GM23338 (cell line): ENCODE data around the gene TRPM1. TPM values are rescaled to one million over a fixed set of nuclear protein-coding genes. Genes with fewer than 3 reads are reported as not detected.
A peak's percentile ranks its signal among the peaks of the same experiment; 100 is the strongest.

Source experiments
- ATAC-seq: fragments of 200-7000 bp; cut with Tn5 transposase; 3 replicates; pipeline ENCODE4 v1.9.1; 2020
- DNase-seq: peaks from one replicate; pipeline ENCODE4 v3.0.0-alpha.2; 2015; ENCODE audit warnings: low spot score
- H2AFZ ChIP-seq: fragments of 200-600 bp; sonication (generic); 2 replicates; pipeline ENCODE4 v1.8.0; 2016; ENCODE audit warnings: antibody characterized with exemption, mild to moderate bottlenecking, moderate library complexity
- H3F3A ChIP-seq: fragments of 200-600 bp; sonication (generic); replicated peaks from 2 replicates; pipeline ENCODE4 v1.8.0; 2017; ENCODE audit warnings: antibody characterized with exemption, mixed run types, low read depth
- H3K27ac ChIP-seq: fragments of 200-600 bp; sonication (generic); 2 replicates; pipeline ENCODE4 v1.6.1; 2016; ENCODE audit warnings: low read depth
- H3K27me3 ChIP-seq: fragments of 200-600 bp; sonication (generic); 2 replicates; pipeline ENCODE4 v1.8.0; 2016; ENCODE audit warnings: mild to moderate bottlenecking, mixed run types, moderate library complexity; ENCODE audit not compliant: insufficient read depth
- H3K36me3 ChIP-seq: fragments of 200-600 bp; sonication (generic); 2 replicates; pipeline ENCODE4 v1.8.0; 2016; ENCODE audit warnings: mild to moderate bottlenecking; ENCODE audit not compliant: insufficient read depth
- H3K4me1 ChIP-seq: fragments of 200-600 bp; sonication (generic); 2 replicates; pipeline ENCODE4 v1.8.0; 2016; ENCODE audit warnings: mild to moderate bottlenecking, moderate library complexity; ENCODE audit not compliant: insufficient read depth
- H3K4me2 ChIP-seq: fragments of 200-600 bp; sonication (generic); 2 replicates; pipeline ENCODE4 v1.7.1; 2017; ENCODE audit warnings: mixed run types
- H3K4me3 ChIP-seq: fragments of 200-600 bp; sonication (generic); 2 replicates; pipeline ENCODE4 v1.6.1; 2016; ENCODE audit warnings: mixed run types
- H3K79me2 ChIP-seq: fragments of 200-600 bp; sonication (generic); replicated peaks from 2 replicates; pipeline ENCODE4 v1.8.0; 2017; ENCODE audit warnings: mild to moderate bottlenecking; ENCODE audit not compliant: insufficient read depth
- H3K9me2 ChIP-seq: fragments of 200-600 bp; sonication (generic); 2 replicates; pipeline ENCODE4 v1.8.0; 2017; ENCODE audit not compliant: insufficient read depth
- H4K20me1 ChIP-seq: fragments of 200-600 bp; sonication (generic); replicated peaks from 2 replicates; pipeline ENCODE4 v1.8.0; 2017; ENCODE audit warnings: mild to moderate bottlenecking; ENCODE audit not compliant: insufficient read depth
- H3K27ac Mint-ChIP-seq: 2 replicates; pipeline ENCODE4 v1.8.0; 2020; ENCODE audit warnings: inconsistent platforms, mild to moderate bottlenecking, moderate library complexity, mixed read lengths
- H3K27me3 Mint-ChIP-seq: 3 replicates; pipeline ENCODE4 v1.8.0; 2022; ENCODE audit warnings: low read depth, mild to moderate bottlenecking, moderate library complexity, mixed read lengths, inconsistent platforms; ENCODE audit not compliant: insufficient read depth, poor library complexity
- H3K36me3 Mint-ChIP-seq: 3 replicates; pipeline ENCODE4 v1.8.0; 2021; ENCODE audit warnings: low read depth, mild to moderate bottlenecking, inconsistent platforms, moderate library complexity, mixed read lengths
- H3K4me1 Mint-ChIP-seq: 3 replicates; pipeline ENCODE4 v1.8.0; 2020; ENCODE audit warnings: mild to moderate bottlenecking, inconsistent platforms, mixed read lengths
- H3K4me3 Mint-ChIP-seq: 3 replicates; pipeline ENCODE4 v1.8.0; 2021; ENCODE audit warnings: moderate library complexity, mild to moderate bottlenecking, inconsistent platforms, mixed read lengths
- H3K9me3 Mint-ChIP-seq: 3 replicates; pipeline ENCODE4 v1.8.0; 2020; ENCODE audit warnings: moderate library complexity, mild to moderate bottlenecking, inconsistent platforms, mixed read lengths
- CREB1 ChIP-seq: fragments of 250-450 bp; sonication (Bioruptor Pico); IDR thresholded peaks from 2 replicates; pipeline ENCODE4 v1.5.0; 2020; ENCODE audit warnings: low read depth, mild to moderate bottlenecking, moderate library complexity
- CTCF ChIP-seq, 2 experiments: fragments of 200-600 bp in 1 of 2; sonication (generic) in 1 of 2; conservative IDR thresholded peaks; 2 replicates each; pipeline versions ENCODE4 v1.5.1 to v1.6.1; 2016 to 2017; ENCODE audit warnings: antibody characterized with exemption in 2 of 2, low read depth in 2 of 2, mild to moderate bottlenecking in 2 of 2, moderate library complexity in 1 of 2
- EZH2 ChIP-seq: fragments of 200-600 bp; sonication (generic); IDR thresholded peaks from one replicate; pipeline ENCODE4 v1.8.0; 2017; ENCODE audit warnings: antibody characterized with exemption, mild to moderate bottlenecking, low read depth; ENCODE audit not compliant: unreplicated experiment
- EZH2phosphoT487 ChIP-seq: fragments of 200-600 bp; sonication (generic); IDR thresholded peaks from one replicate; pipeline ENCODE4 v1.8.1; 2018; ENCODE audit warnings: antibody characterized with exemption; ENCODE audit not compliant: unreplicated experiment
- JUNB ChIP-seq: IDR thresholded peaks from one replicate; pipeline ENCODE4 v1.6.1; 2016; ENCODE audit warnings: antibody characterized with exemption; ENCODE audit not compliant: unreplicated experiment
- NANOG ChIP-seq: IDR thresholded peaks from 2 replicates; pipeline ENCODE4 v1.6.1; 2016; ENCODE audit warnings: antibody characterized with exemption, borderline replicate concordance
- POLR2AphosphoS5 ChIP-seq: IDR thresholded peaks from 2 replicates; pipeline ENCODE4 v1.6.1; 2016; ENCODE audit warnings: antibody characterized with exemption, low read depth
- REST ChIP-seq: IDR thresholded peaks from one replicate; pipeline ENCODE4 v1.6.1; 2018; ENCODE audit warnings: antibody characterized with exemption; ENCODE audit not compliant: unreplicated experiment
- ZNF114 ChIP-seq: fragments of 250-450 bp; sonication (Bioruptor Pico); IDR thresholded peaks from 2 replicates; pipeline ENCODE4 v1.5.0; 2020; ENCODE audit warnings: mild to moderate bottlenecking, moderate library complexity
- ZNF331 ChIP-seq: fragments of 250-450 bp; sonication (Bioruptor Pico); IDR thresholded peaks from 2 replicates; pipeline ENCODE4 v1.5.0; 2020; ENCODE audit warnings: low read depth, mild to moderate bottlenecking, moderate library complexity
- polyA plus RNA-seq: library from polyadenylated mRNA; unstranded; fragments of >200 nt; fragmentation: Nextera tagmentation; extraction: Ambion mirVana; gene quantifications from 2 replicates; pipeline ENCODE4 v1.2.1, GENCODE V29; 2016
- total RNA-seq: library from RNA; depleted of rRNA; stranded (reverse); fragments of >200 nt; shearing (Covaris generic); gene quantifications from 2 replicates; pipeline ENCODE4 v1.2.3, GENCODE V29; 2014
- TF ChIP-seq, protein P1 (sequence below): IDR thresholded peaks from 2 replicates; pipeline ENCODE4 v1.6.1; 2016; ENCODE audit warnings: antibody characterized with exemption
- TF ChIP-seq, protein P2 (sequence below): fragments of 250-450 bp; sonication (Bioruptor Pico); IDR thresholded peaks from 2 replicates; pipeline ENCODE4 v1.5.0; 2020; ENCODE audit warnings: mild to moderate bottlenecking, moderate library complexity

TRPM1 gene
- total and polyA plus RNA-seq, 2 experiments from 2014 or later: 0.19 TPM; not detected in 1

DNA sequence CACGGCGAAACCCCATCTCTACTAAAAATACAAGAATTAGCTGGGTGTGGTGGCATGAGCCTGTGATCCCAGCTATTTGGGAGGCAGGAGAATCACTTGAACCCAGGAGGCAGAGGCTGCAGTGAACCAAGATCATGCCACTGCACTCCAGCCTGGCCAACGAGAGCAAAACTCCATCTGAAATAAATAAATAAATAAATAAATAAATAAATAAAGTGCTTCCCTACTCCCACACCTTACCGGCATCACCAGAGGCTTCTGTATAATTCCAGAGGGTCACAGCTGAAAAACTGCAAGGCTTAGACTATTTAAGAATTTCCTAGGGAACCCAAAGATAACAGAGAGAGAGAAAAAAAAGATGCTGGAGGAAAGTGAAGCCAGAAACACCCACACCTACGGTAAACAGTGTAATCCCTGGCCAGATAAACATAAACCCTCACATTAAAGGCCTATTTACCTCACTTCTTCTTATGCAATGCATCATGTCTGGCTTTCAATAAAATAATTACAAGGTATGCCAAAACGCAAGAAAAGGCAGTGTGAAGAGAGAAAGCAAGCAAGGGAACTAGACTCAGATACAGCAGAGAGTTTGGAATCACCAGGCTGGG lies 15.0 kb upstream of the TRPM1 start (continued):
- TF ChIP-seq, protein P1, sequence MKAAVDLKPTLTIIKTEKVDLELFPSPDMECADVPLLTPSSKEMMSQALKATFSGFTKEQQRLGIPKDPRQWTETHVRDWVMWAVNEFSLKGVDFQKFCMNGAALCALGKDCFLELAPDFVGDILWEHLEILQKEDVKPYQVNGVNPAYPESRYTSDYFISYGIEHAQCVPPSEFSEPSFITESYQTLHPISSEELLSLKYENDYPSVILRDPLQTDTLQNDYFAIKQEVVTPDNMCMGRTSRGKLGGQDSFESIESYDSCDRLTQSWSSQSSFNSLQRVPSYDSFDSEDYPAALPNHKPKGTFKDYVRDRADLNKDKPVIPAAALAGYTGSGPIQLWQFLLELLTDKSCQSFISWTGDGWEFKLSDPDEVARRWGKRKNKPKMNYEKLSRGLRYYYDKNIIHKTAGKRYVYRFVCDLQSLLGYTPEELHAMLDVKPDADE: no peak
- TF ChIP-seq ZNF114 (no peak), REST (no peak), POLR2AphosphoS5 (no peak), CREB1 (CRISPR knock-in tag) (no peak)

DNA sequence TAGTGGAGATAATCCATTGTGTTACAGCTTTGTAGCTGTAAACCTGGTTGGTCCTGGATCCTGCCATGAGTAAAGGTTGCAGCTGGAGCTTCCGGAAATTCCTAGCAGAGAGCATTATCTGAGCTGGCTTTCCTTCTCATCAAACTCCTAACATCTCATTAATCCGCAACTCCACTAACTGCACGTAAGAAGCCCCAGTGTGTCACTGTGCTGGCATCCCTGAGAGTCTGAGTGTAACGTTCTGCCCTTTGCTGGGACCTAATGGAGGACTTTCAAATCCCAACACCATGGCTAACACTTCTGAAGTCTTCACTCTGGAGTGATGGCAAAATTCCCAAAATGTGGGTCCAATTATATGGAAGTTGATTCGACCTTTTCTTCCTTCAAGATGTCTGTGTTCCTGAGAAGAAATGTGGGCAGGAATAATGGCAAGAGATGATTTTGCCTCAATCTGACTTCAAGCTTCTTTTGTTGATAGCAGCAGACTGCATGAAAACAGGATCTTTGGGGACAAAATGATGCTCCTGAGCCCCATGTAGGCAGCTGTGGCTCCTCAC lies 9.6 kb upstream of the TRPM1 start:
- Histone ChIP-seq H2AFZ (peak overlapping the region; percentile 83), H3K9me2 (peaks cover 3% of the 10 kb centered on the region; the same call in 1 of the 2 replicates), H3K4me1 (no peaks in the 10 kb centered on the region), H3K27ac (no peak overlapping the region), H3K4me2 (no peak overlapping the region), H4K20me1 (no peaks in the 10 kb centered on the region), H3F3A (no peaks in the 10 kb centered on the region), H3K36me3 (no peaks in the 10 kb centered on the region), H3K27me3 (no peaks in the 10 kb centered on the region), H3K79me2 (no peaks in the 10 kb centered on the region), H3K4me3 (no peak overlapping the region)
- Mint-ChIP-seq H3K9me3 (peaks cover 15% of the 10 kb centered on the region), H3K4me1 (no peaks in the 10 kb centered on the region), H3K36me3 (peaks cover 4% of the 10 kb centered on the region; the same call in 1 of the 3 replicates), H3K27ac (no peak overlapping the region), H3K27me3 (peaks cover 2% of the 10 kb centered on the region), H3K4me3 (no peak overlapping the region)
- DNase-seq: no peak
- ATAC-seq: no peak
- TF ChIP-seq, protein P2, sequence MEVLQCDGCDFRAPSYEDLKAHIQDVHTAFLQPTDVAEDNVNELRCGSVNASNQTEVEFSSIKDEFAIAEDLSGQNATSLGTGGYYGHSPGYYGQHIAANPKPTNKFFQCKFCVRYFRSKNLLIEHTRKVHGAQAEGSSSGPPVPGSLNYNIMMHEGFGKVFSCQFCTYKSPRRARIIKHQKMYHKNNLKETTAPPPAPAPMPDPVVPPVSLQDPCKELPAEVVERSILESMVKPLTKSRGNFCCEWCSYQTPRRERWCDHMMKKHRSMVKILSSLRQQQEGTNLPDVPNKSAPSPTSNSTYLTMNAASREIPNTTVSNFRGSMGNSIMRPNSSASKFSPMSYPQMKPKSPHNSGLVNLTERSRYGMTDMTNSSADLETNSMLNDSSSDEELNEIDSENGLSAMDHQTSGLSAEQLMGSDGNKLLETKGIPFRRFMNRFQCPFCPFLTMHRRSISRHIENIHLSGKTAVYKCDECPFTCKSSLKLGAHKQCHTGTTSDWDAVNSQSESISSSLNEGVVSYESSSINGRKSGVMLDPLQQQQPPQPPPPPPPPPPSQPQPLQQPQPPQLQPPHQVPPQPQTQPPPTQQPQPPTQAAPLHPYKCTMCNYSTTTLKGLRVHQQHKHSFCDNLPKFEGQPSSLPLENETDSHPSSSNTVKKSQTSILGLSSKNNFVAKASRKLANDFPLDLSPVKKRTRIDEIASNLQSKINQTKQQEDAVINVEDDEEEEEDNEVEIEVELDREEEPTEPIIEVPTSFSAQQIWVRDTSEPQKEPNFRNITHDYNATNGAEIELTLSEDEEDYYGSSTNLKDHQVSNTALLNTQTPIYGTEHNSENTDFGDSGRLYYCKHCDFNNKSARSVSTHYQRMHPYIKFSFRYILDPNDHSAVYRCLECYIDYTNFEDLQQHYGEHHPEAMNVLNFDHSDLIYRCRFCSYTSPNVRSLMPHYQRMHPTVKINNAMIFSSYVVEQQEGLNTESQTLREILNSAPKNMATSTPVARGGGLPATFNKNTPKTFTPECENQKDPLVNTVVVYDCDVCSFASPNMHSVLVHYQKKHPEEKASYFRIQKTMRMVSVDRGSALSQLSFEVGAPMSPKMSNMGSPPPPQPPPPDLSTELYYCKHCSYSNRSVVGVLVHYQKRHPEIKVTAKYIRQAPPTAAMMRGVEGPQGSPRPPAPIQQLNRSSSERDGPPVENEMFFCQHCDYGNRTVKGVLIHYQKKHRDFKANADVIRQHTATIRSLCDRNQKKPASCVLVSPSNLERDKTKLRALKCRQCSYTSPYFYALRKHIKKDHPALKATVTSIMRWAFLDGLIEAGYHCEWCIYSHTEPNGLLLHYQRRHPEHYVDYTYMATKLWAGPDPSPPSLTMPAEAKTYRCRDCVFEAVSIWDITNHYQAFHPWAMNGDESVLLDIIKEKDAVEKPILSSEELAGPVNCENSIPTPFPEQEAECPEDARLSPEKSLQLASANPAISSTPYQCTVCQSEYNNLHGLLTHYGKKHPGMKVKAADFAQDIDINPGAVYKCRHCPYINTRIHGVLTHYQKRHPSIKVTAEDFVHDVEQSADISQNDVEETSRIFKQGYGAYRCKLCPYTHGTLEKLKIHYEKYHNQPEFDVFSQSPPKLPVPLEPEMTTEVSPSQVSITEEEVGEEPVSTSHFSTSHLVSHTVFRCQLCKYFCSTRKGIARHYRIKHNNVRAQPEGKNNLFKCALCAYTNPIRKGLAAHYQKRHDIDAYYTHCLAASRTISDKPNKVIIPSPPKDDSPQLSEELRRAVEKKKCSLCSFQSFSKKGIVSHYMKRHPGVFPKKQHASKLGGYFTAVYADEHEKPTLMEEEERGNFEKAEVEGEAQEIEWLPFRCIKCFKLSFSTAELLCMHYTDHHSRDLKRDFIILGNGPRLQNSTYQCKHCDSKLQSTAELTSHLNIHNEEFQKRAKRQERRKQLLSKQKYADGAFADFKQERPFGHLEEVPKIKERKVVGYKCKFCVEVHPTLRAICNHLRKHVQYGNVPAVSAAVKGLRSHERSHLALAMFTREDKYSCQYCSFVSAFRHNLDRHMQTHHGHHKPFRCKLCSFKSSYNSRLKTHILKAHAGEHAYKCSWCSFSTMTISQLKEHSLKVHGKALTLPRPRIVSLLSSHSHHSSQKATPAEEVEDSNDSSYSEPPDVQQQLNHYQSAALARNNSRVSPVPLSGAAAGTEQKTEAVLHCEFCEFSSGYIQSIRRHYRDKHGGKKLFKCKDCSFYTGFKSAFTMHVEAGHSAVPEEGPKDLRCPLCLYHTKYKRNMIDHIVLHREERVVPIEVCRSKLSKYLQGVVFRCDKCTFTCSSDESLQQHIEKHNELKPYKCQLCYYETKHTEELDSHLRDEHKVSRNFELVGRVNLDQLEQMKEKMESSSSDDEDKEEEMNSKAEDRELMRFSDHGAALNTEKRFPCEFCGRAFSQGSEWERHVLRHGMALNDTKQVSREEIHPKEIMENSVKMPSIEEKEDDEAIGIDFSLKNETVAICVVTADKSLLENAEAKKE (CRISPR knock-in tag): no peak
- TF ChIP-seq CTCF (conservative IDR thresholded peaks at IDR 0.05; ENCODE audit: low read depth in 2 of 2): no peak
- TF ChIP-seq ZNF331 (CRISPR knock-in tag): no peak
- no peak for TF ChIP-seq EZH2
- TF ChIP-seq EZH2phosphoT487: no peak
- TF ChIP-seq CREB1 (CRISPR knock-in tag): no peak
- no peak for TF ChIP-seq JUNB
- TF ChIP-seq NANOG: no peak
